ENCODE data around the gene FGF18. TPM values are rescaled to one million over a fixed set of nuclear protein-coding genes. Genes with fewer than 3 reads are reported as not detected.

The FGF18 gene
- total RNA-seq, 1 donor from 2014 or later: 2.6 TPM

DNA sequence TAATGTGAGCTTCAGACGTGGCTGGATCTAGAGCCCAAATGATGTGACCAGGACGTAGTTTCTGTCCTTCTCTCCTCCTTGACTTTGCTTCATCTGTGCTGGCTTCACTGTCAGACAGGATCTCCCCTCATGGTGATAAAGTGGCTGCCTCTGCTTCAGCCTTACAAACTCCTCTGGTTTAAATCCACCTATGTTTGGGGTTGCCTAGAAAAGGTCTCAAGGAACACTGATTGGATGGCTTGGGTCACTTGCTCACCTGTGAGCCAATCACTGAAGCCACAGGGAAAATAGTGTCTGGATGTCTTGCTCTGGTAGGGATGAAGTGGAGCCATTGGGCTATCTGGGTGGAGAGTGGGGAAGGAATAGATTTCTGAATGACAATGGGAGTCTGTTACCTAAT, 36.1 kb downstream of the FGF18 start:
- TF ChIP-seq, protein P1, sequence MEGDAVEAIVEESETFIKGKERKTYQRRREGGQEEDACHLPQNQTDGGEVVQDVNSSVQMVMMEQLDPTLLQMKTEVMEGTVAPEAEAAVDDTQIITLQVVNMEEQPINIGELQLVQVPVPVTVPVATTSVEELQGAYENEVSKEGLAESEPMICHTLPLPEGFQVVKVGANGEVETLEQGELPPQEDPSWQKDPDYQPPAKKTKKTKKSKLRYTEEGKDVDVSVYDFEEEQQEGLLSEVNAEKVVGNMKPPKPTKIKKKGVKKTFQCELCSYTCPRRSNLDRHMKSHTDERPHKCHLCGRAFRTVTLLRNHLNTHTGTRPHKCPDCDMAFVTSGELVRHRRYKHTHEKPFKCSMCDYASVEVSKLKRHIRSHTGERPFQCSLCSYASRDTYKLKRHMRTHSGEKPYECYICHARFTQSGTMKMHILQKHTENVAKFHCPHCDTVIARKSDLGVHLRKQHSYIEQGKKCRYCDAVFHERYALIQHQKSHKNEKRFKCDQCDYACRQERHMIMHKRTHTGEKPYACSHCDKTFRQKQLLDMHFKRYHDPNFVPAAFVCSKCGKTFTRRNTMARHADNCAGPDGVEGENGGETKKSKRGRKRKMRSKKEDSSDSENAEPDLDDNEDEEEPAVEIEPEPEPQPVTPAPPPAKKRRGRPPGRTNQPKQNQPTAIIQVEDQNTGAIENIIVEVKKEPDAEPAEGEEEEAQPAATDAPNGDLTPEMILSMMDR (IDR thresholded peaks at IDR 0.05; ENCODE audit: unreplicated experiment): no peak
- H3K4me3 Mint-ChIP-seq (ENCODE audit: low read depth): no peak overlapping the region
- peaks cover 16% of the 10 kb centered on the region for H3K27me3 Mint-ChIP-seq
- DNase-seq (ENCODE audit: low spot score, unreplicated experiment): no peak
- H3K4me1 Mint-ChIP-seq (ENCODE audit: low read depth): peaks cover 2% of the 10 kb centered on the region
- no peaks in the 10 kb centered on the region for H3K9me3 Mint-ChIP-seq (ENCODE audit: low read depth)
- H3K27ac Mint-ChIP-seq: no peak overlapping the region
- peaks cover 2% of the 10 kb centered on the region for H3K36me3 Mint-ChIP-seq (ENCODE audit: insufficient read depth)

DNA sequence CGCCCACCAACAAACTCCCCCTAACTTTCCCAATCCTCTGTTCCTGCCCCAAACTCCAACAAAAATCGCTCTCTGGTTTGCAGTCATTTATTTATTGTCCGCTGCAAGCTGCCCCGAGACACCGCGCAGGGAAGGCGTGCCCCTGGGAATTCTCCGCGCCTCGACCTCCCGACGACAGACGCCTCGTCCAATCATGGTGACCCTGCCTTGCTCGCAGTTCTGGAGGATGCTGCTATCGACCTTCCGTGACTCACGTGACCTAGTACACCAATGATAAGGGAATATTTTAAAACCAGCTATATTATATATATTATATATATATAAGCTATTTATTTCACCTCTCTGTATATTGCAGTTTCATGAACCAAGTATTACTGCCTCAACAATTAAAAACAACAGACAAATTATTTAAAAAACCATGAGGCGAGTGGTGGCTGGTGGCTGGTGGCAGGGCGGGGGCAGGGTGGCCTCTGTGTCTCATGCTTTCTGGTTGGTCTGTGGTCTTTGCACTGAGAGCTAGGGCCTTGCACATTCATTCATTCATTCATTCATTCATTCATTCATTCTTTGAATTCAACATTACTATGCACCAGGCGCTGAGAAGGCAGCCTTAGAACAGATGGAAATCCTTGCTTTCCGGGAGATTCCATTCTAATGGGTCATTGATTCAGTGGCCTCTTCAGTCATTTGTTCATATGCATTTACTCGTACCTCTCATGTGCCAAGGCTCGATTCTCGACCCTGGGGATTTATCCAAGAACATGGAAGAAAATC, 37.9 kb downstream of the FGF18 start:
- Mint-ChIP-seq H3K27ac (no peak overlapping the region), H3K36me3 (ENCODE audit: insufficient read depth) (peaks cover 2% of the 10 kb centered on the region), H3K4me1 (ENCODE audit: low read depth) (no peaks in the 10 kb centered on the region), H3K4me3 (ENCODE audit: low read depth) (no peak overlapping the region), H3K9me3 (ENCODE audit: low read depth) (no peaks in the 10 kb centered on the region), H3K27me3 (peaks cover 15% of the 10 kb centered on the region)
- DNase-seq (ENCODE audit: low spot score, unreplicated experiment): no peak
- TF ChIP-seq, protein P1 (IDR thresholded peaks at IDR 0.05; ENCODE audit: unreplicated experiment): no peak

DNA sequence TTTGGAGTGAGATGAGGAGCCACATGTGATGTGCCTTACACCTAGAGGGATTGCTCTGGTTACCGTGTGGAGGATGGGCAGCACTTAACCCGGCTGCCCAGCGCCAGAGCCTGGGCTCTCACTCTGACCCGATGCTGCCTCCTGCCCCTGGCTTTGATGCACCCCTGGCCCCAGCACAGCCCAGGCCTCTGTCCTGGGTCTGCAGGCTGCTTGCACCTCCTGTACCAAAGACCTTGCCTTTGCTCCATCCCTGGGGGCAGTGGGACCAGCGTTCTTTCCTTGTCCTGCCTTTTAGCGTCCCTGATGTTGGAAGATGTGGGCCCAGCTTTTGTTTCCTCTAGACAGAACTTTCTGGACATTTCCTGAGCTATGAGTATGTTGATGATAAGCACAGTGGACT, 40.4 kb downstream of the FGF18 start:
- TF ChIP-seq, protein P1 (IDR thresholded peaks at IDR 0.05; ENCODE audit: unreplicated experiment): no peak
- no peak overlapping the region for H3K27ac Mint-ChIP-seq
- no peak for DNase-seq (ENCODE audit: low spot score, unreplicated experiment)
- H3K4me3 Mint-ChIP-seq (ENCODE audit: low read depth): no peak overlapping the region
- peaks cover 2% of the 10 kb centered on the region for H3K36me3 Mint-ChIP-seq (ENCODE audit: insufficient read depth)
- peaks cover 15% of the 10 kb centered on the region for H3K27me3 Mint-ChIP-seq
- no peaks in the 10 kb centered on the region for H3K4me1 Mint-ChIP-seq (ENCODE audit: low read depth)
- H3K9me3 Mint-ChIP-seq (ENCODE audit: low read depth): no peaks in the 10 kb centered on the region

DNA sequence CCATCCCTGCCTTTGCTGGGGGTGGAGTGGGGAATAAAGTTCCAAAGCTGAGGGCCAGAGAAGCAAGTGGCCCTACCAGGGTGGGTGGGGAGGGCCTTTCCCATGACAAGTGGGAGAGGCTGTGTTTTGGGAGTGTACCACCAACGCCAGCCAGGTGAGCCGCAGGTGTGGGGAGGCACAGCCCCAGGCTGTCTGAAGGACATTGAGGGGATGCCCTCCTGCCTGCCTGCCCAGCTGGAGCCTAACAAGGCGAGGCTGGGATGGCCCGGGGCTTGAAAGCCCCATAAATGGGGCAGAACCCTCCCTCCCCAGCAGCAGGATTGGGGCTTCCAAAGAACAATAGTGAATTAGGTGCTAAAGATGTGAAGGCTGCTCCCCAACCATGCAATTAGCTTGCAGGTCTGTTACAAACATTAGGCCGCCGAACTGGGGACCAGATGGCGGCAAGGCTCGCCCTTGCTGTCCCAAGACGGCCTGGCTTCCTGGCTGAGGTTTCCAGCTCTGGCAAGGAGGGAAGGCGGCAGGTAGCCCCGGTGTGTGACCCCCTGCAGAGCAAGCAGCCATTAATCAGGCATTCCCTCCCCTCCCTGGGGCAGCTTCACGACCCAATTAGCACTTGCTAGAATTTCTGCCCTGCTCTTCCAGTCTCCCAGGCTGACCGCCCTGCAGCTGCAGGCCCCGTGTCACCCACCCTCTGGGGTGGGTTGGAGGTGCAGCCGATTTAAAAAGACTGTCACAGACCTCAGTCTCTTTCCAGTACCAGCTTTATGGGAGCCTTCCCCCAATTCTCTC, 42.9 kb downstream of the FGF18 start:
- no peak for DNase-seq (ENCODE audit: low spot score, unreplicated experiment)
- no peaks in the 10 kb centered on the region for H3K4me1 Mint-ChIP-seq (ENCODE audit: low read depth)
- H3K27ac Mint-ChIP-seq: no peak overlapping the region
- TF ChIP-seq, protein P1 (IDR thresholded peaks at IDR 0.05; ENCODE audit: unreplicated experiment): no peak
- peaks cover 22% of the 10 kb centered on the region for H3K27me3 Mint-ChIP-seq
- no peaks in the 10 kb centered on the region for H3K36me3 Mint-ChIP-seq (ENCODE audit: insufficient read depth)
- no peaks in the 10 kb centered on the region for H3K9me3 Mint-ChIP-seq (ENCODE audit: low read depth)
- H3K4me3 Mint-ChIP-seq (ENCODE audit: low read depth): no peak overlapping the region

DNA sequence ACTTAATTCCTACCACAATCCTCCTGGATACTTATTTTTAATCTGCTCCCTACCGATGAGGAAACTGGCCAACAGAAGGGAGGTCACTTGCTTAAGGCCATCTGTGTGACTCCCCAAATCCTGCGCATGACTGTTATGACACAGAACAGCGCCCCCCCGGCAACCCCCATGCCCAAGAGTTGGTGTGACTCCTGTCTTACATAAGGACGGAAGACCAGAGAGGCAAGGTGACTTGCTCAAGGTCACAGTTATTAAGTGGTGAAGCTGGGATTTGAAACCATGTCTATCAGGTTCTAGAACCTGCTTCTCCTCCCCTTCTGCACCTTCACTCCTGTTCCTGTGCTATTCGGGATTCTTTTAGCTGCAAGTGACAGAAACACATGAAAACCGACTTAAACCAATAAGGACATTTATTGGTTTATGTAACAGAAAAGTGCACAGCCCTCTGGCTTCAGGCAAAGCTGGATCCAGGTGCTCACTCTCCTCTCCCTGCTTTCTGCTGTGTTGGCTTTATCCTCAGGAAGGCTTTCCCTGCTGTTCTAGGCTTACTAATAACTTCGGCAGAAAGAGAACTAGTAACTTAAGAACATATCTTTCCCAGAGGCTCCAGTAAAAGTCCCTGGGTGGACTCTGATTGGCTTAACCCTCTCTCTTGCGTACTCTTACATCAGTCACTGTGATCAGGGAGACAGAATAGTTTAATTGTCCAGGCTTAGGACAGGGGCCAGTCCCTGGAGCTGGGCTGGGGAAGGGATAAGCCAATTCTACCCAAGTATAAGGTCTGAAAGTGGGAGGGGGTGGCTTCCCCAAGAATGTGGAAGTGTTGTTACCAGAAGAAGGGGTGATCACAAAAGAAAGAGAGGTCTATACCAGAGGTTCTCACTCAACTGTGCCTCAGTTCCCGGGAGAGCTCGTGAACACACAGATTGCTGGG, 43.7 kb downstream of the FGF18 start:
- Mint-ChIP-seq H3K4me3 (ENCODE audit: low read depth) (no peak overlapping the region), H3K27ac (no peak overlapping the region), H3K36me3 (ENCODE audit: insufficient read depth) (no peaks in the 10 kb centered on the region), H3K27me3 (peaks cover 22% of the 10 kb centered on the region), H3K4me1 (ENCODE audit: low read depth) (no peaks in the 10 kb centered on the region), H3K9me3 (ENCODE audit: low read depth) (no peaks in the 10 kb centered on the region)
- TF ChIP-seq, protein P1 (IDR thresholded peaks at IDR 0.05; ENCODE audit: unreplicated experiment): no peak
- DNase-seq (ENCODE audit: low spot score, unreplicated experiment): no peak

Data from progenitor cell of endocrine pancreas (in vitro differentiated cells).